Endothelial cell of umbilical vein (primary cell): Measurements from ENCODE around the gene PPM1M.

Source experiments
- CTCF ChIP-seq, 2 donors: IDR thresholded peaks; 1 replicate in 1 of 2; 2 replicates in 1 of 2; pipeline ENCODE4 v1.5.1; 2011; ENCODE audit warnings: low read length in 2 of 2, mild to moderate bottlenecking in 2 of 2, moderate library complexity in 2 of 2, control low read depth in 1 of 2, inconsistent platforms in 1 of 2, low read depth in 1 of 2; ENCODE audit not compliant: insufficient read depth in 1 of 2; ENCODE audit errors: extremely low read depth in 1 of 2
- EZH2 ChIP-seq: IDR thresholded peaks from 2 replicates; pipeline ENCODE4 v1.6.1; 2012; ENCODE audit warnings: borderline replicate concordance, low read depth, mild to moderate bottlenecking, moderate library complexity, low read length, inconsistent platforms; ENCODE audit not compliant: severe bottlenecking
- FOS ChIP-seq: IDR thresholded peaks from 2 replicates; pipeline ENCODE4 v1.6.1; 2011; ENCODE audit warnings: mild to moderate bottlenecking, low read length, moderate library complexity, borderline replicate concordance; ENCODE audit not compliant: insufficient read depth
- MAX ChIP-seq: IDR thresholded peaks from 2 replicates; pipeline ENCODE4 v1.6.1; 2011; ENCODE audit not compliant: insufficient read depth, insufficient read length
- MYC ChIP-seq: IDR thresholded peaks from one replicate; pipeline ENCODE4 v1.6.1; 2011; ENCODE audit warnings: mild to moderate bottlenecking, low read depth, low read length
- POLR2A ChIP-seq: IDR thresholded peaks from 2 replicates; pipeline ENCODE4 v1.6.1; 2012; ENCODE audit warnings: low read depth, mild to moderate bottlenecking, control low read depth, low read length
- POLR2AphosphoS5 ChIP-seq: IDR thresholded peaks from 2 replicates; pipeline ENCODE4 v1.6.1; 2012; ENCODE audit warnings: low read depth, mild to moderate bottlenecking, control low read depth, low read length, moderate library complexity; ENCODE audit not compliant: insufficient read depth

- TF ChIP-seq CTCF (IDR thresholded peaks at IDR 0.05; ENCODE audit: extremely low read depth in 1 of 2, insufficient read depth in 1 of 2, low read depth in 1 of 2, low read length in 2 of 2) (no peak), MYC (no peak), POLR2A (no peak), EZH2 (no peak), POLR2AphosphoS5 (peak; percentile 99), MAX (peak; percentile 25), FOS (peak; percentile 99)
Measured at GRCh38 chr3:52216585-52217408, 28.8 kb upstream of the PPM1M start.
